ENCODE results near the gene MAP2K5.

DNA sequence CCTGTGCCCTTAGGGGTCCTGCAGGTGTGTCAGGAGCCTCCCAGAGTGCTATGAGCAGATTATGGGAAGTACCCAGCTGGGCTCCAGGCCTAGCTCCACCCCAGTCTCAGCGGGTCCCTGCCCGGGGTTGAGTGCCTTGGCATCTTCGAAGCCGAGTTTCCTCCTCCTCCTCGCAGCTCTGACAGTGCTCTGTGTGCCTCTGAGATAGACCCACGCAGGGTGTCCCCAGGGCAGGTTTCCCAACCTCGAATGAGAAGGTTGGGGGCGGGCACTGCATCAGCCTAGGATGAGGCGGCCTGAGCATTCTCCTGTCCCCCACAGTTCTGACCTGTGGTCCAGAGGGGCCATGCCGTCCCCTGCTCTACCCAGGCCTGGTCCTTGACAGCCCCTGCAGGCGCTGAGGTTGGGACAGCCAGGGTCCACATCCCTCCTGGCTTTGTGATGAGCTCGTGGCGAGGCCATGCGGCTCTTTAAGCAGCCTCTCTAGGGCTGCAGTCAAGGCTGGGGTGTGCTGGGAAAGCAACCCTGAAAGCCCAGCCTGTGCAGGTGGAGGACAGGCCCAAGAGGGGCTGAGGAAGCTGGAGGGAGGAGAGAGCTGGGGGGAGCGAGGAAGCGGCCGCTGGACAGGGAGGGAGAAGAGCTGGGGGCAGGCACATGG is 262.6 kb downstream of the MAP2K5 start:
- no peak for TF ChIP-seq EZH2 (IDR thresholded peaks at IDR 0.05; ENCODE audit: borderline replicate concordance, low read length)
- TF ChIP-seq, protein P1, sequence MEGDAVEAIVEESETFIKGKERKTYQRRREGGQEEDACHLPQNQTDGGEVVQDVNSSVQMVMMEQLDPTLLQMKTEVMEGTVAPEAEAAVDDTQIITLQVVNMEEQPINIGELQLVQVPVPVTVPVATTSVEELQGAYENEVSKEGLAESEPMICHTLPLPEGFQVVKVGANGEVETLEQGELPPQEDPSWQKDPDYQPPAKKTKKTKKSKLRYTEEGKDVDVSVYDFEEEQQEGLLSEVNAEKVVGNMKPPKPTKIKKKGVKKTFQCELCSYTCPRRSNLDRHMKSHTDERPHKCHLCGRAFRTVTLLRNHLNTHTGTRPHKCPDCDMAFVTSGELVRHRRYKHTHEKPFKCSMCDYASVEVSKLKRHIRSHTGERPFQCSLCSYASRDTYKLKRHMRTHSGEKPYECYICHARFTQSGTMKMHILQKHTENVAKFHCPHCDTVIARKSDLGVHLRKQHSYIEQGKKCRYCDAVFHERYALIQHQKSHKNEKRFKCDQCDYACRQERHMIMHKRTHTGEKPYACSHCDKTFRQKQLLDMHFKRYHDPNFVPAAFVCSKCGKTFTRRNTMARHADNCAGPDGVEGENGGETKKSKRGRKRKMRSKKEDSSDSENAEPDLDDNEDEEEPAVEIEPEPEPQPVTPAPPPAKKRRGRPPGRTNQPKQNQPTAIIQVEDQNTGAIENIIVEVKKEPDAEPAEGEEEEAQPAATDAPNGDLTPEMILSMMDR (IDR thresholded peaks at IDR 0.05; ENCODE audit: low read length): no peak

Measured in OCI-LY1 (cell line).